H9 (cell line): Measurements from ENCODE around the gene CAPSL. TPM values are rescaled to one million over a fixed set of nuclear protein-coding genes. Genes with fewer than 3 reads are reported as not detected.
"Not testable (repeated sequence)": the region's sequence is repeated elsewhere in the genome, so short reads cannot be mapped to it uniquely, and the experiment has no call there.

Experiments used
- DNase-seq: peaks from one replicate; pipeline ENCODE4 v3.0.0-alpha.2; 2017
- H2AFZ ChIP-seq: one replicate; pipeline ENCODE4 v1.6.1; 2013; ENCODE audit warnings: mild to moderate bottlenecking, low read length, control low read depth, moderate library complexity
- H2AK5ac ChIP-seq: 2 replicates; pipeline ENCODE4 v1.6.1; 2013; ENCODE audit warnings: low read length, control low read depth, mixed read lengths; ENCODE audit not compliant: insufficient read length
- H2BK120ac ChIP-seq: one replicate; pipeline ENCODE4 v1.6.1; 2013; ENCODE audit warnings: low read depth, mild to moderate bottlenecking, low read length, control low read depth, inconsistent platforms; ENCODE audit not compliant: poor library complexity, severe bottlenecking
- H2BK12ac ChIP-seq: 2 replicates; pipeline ENCODE4 v1.6.1; 2013; ENCODE audit warnings: low read length, control low read depth, mixed read lengths, low read depth; ENCODE audit not compliant: insufficient read length
- H2BK15ac ChIP-seq: 2 replicates; pipeline ENCODE4 v1.6.1; 2013; ENCODE audit warnings: low read depth, low read length, control low read depth
- H2BK20ac ChIP-seq: one replicate; pipeline ENCODE4 v1.6.1; 2013; ENCODE audit warnings: low read depth, mild to moderate bottlenecking, low read length, control low read depth, inconsistent platforms; ENCODE audit not compliant: poor library complexity, severe bottlenecking
- H2BK5ac ChIP-seq: 2 replicates; pipeline ENCODE4 v1.6.1; 2013; ENCODE audit warnings: low read length, control low read depth, mixed read lengths; ENCODE audit not compliant: insufficient read length
- H3K14ac ChIP-seq: 2 replicates; pipeline ENCODE4 v1.6.1; 2013; ENCODE audit warnings: low read length, control low read depth; ENCODE audit not compliant: insufficient read depth
- H3K18ac ChIP-seq: 2 replicates; pipeline ENCODE4 v1.6.1; 2013; ENCODE audit warnings: low read depth, mild to moderate bottlenecking, mixed read lengths, low read length, control low read depth; ENCODE audit not compliant: insufficient read length
- H3K23ac ChIP-seq: 2 replicates; pipeline ENCODE4 v1.6.1; 2013; ENCODE audit warnings: low read length, control low read depth, mixed read lengths, low read depth; ENCODE audit not compliant: insufficient read length
- H3K23me2 ChIP-seq: 2 replicates; pipeline ENCODE4 v1.6.1; 2013; ENCODE audit warnings: low read depth, mild to moderate bottlenecking, mixed read lengths, low read length, control low read depth; ENCODE audit not compliant: insufficient read length, poor library complexity, severe bottlenecking
- H3K27ac ChIP-seq: 2 replicates; pipeline ENCODE4 v1.5.1; 2013; ENCODE audit warnings: low read length, control low read depth, mixed read lengths, low read depth; ENCODE audit not compliant: insufficient read length
- H3K27me3 ChIP-seq: 2 replicates; pipeline ENCODE4 v1.6.1; 2013; ENCODE audit warnings: low read length, control low read depth, inconsistent platforms; ENCODE audit not compliant: insufficient read depth
- H3K4ac ChIP-seq: 2 replicates; pipeline ENCODE4 v1.6.1; 2013; ENCODE audit warnings: low read depth, mild to moderate bottlenecking, control low read depth, inconsistent platforms, low read length, moderate library complexity
- H3K4me1 ChIP-seq: 2 replicates; pipeline ENCODE4 v1.6.1; 2013; ENCODE audit warnings: low read length, control low read depth, inconsistent platforms; ENCODE audit not compliant: insufficient read depth
- H3K4me2 ChIP-seq: 2 replicates; pipeline ENCODE4 v1.6.1; 2013; ENCODE audit warnings: low read length, control low read depth, mixed read lengths; ENCODE audit not compliant: insufficient read length, insufficient read depth
- H3K56ac ChIP-seq: 2 replicates; pipeline ENCODE4 v1.6.1; 2013; ENCODE audit warnings: low read depth, mild to moderate bottlenecking, mixed read lengths, low read length, control low read depth; ENCODE audit not compliant: insufficient read length
- H3K79me1 ChIP-seq: 2 replicates; pipeline ENCODE4 v1.6.1; 2013; ENCODE audit warnings: low read depth, mild to moderate bottlenecking, moderate library complexity, low read length, control low read depth, inconsistent platforms; ENCODE audit not compliant: insufficient read depth, poor library complexity, severe bottlenecking
- H3K79me2 ChIP-seq: 2 replicates; pipeline ENCODE4 v1.6.1; 2013; ENCODE audit warnings: low read length, control low read depth, inconsistent platforms; ENCODE audit not compliant: insufficient read depth
- H3K9ac ChIP-seq: 2 replicates; pipeline ENCODE4 v1.6.1; 2013; ENCODE audit warnings: low read length, control low read depth, mixed read lengths; ENCODE audit not compliant: insufficient read length; ENCODE audit errors: extremely low read depth
- H3K9me3 ChIP-seq: one replicate; pipeline ENCODE4 v1.6.1; 2013; ENCODE audit warnings: low read depth, low read length, inconsistent platforms; ENCODE audit not compliant: control insufficient read depth
- H3T11ph ChIP-seq: one replicate; pipeline ENCODE4 v1.6.1; 2013; ENCODE audit warnings: mild to moderate bottlenecking, low read length, control low read depth, inconsistent platforms
- H4K20me1 ChIP-seq: one replicate; pipeline ENCODE4 v1.6.1; 2013; ENCODE audit not compliant: control insufficient read depth, insufficient read length, insufficient read depth
- H4K5ac ChIP-seq: 2 replicates; pipeline ENCODE4 v1.6.1; 2013; ENCODE audit warnings: low read depth, mild to moderate bottlenecking, mixed read lengths, low read length, control low read depth; ENCODE audit not compliant: insufficient read length
- H4K8ac ChIP-seq: replicated peaks from 2 replicates; pipeline ENCODE4 v1.6.1; 2013; ENCODE audit warnings: low read length, control low read depth, mixed read lengths, low read depth; ENCODE audit not compliant: insufficient read length
- H4K91ac ChIP-seq: 2 replicates; pipeline ENCODE4 v1.6.1; 2013; ENCODE audit warnings: low read depth, mild to moderate bottlenecking, moderate library complexity, mixed read lengths, low read length, control low read depth; ENCODE audit not compliant: insufficient read length
- H3K27ac Mint-ChIP-seq, 3 experiments: 2 replicates in 2 of 3; 3 replicates in 1 of 3; pipeline ENCODE4 v1.8.0; 2020 to 2021; ENCODE audit warnings: mixed read lengths in 3 of 3, mild to moderate bottlenecking in 1 of 3, moderate library complexity in 1 of 3
- H3K27me3 Mint-ChIP-seq: 2 replicates; pipeline ENCODE4 v1.8.0; 2021; ENCODE audit warnings: low read depth, mild to moderate bottlenecking, moderate library complexity, mixed read lengths
- H3K36me3 Mint-ChIP-seq, 3 experiments: 2 replicates in 2 of 3; 3 replicates in 1 of 3; pipeline ENCODE4 v1.8.0; 2020 to 2021; ENCODE audit warnings: low read depth in 3 of 3, mixed read lengths in 3 of 3; ENCODE audit not compliant: insufficient read depth in 1 of 3
- H3K4me1 Mint-ChIP-seq, 2 experiments: 2 replicates each; pipeline ENCODE4 v1.8.0; 2020; ENCODE audit warnings: mixed read lengths in 2 of 2
- H3K4me3 Mint-ChIP-seq, 2 experiments: 2 replicates in 1 of 2; 3 replicates in 1 of 2; pipeline ENCODE4 v1.8.0; 2020 to 2021; ENCODE audit warnings: mild to moderate bottlenecking in 2 of 2, mixed read lengths in 2 of 2, moderate library complexity in 1 of 2
- H3K9me3 Mint-ChIP-seq, 2 experiments: 2 replicates in 1 of 2; 3 replicates in 1 of 2; pipeline ENCODE4 v1.8.0; 2020; ENCODE audit warnings: mild to moderate bottlenecking in 2 of 2, mixed read lengths in 2 of 2, moderate library complexity in 1 of 2
- CTCF ChIP-seq: fragments of 200-600 bp; sonication (generic); conservative IDR thresholded peaks from 3 replicates; pipeline ENCODE4 v1.8.0; 2021; ENCODE audit warnings: antibody characterized with exemption, mild to moderate bottlenecking
- WGBS: extraction: QIAGEN DNeasy Blood & Tissue Kit; methylation state at CpG from one replicate; pipeline ENCODE4 v1.1.7; 2013; ENCODE audit warnings: missing lambda C conversion rate, low lambda C conversion rate, mixed read lengths; ENCODE audit not compliant: insufficient read length; ENCODE audit errors: extremely low coverage; 5-methylcytosine and 5-hydroxymethylcytosine counted together
- total RNA-seq: library from RNA; stranded (reverse); gene quantifications from 2 replicates; pipeline ENCODE4 v1.2.1, GENCODE V29; 2021

CAPSL gene
- total RNA-seq, 1 experiment from 2014 or later, result not detected

GRCh38 chr5:35856765-35857351, 81.6 kb downstream of the CAPSL start, which contains the start of gene IL7R:
Gene IL7R, plus strand, starts transcription at chr5:35856891. Its CDS starts 87 bp downstream, at chr5:35856978.
- H3K23me2 ChIP-seq, result no peaks in the 10 kb centered on the region
- Mint-ChIP-seq H3K4me3 (no peak within 1 kb of the TSS), H3K4me1 (peaks cover 22 to 34% of the 10 kb centered on the region in 2 experiments), H3K27ac (no peak within 1 kb of the TSS; a peak in 1 of 7 replicates), H3K36me3 (no peaks in the 10 kb centered on the region), H3K27me3 (peaks cover 2% of the 10 kb centered on the region; the same call in 1 of the 2 replicates), H3K9me3 (no peaks in the 10 kb centered on the region)
- H3K27ac ChIP-seq, result no peak within 1 kb of the TSS
- H3K23ac ChIP-seq, result no peak within 1 kb of the TSS
- no peak within 1 kb of the TSS for H3K56ac ChIP-seq
- H2BK5ac ChIP-seq, result no peak within 1 kb of the TSS
- no peak within 1 kb of the TSS for H3K9ac ChIP-seq
- no peaks in the 10 kb centered on the region for H3K79me1 ChIP-seq
- H4K91ac ChIP-seq, result no peak within 1 kb of the TSS
- H2BK15ac ChIP-seq, result no peak within 1 kb of the TSS
- H3K14ac ChIP-seq, result no peak within 1 kb of the TSS
- no peak within 1 kb of the TSS for H2BK120ac ChIP-seq
- H2BK12ac ChIP-seq, result no peak within 1 kb of the TSS
- no peak within 1 kb of the TSS for H3K4me2 ChIP-seq
- WGBS, result no CpG with 5 or more reads among the region's 1 CpG
- no peak within 1 kb of the TSS for H2AK5ac ChIP-seq
- no peaks in the 10 kb centered on the region for H4K20me1 ChIP-seq
- peaks cover 8% of the 10 kb centered on the region; the same call in 1 of the 2 replicates for H3K4me1 ChIP-seq
- H2AFZ ChIP-seq, result no peak within 1 kb of the TSS
- TF ChIP-seq CTCF, result no peak
- no peak within 1 kb of the TSS for H3K18ac ChIP-seq
- H3K27me3 ChIP-seq, result no peaks in the 10 kb centered on the region
- no peaks in the 10 kb centered on the region for H3K79me2 ChIP-seq
- no peaks in the 10 kb centered on the region for H3K9me3 ChIP-seq
- no peak for DNase-seq
- no peak within 1 kb of the TSS for H3T11ph ChIP-seq
- no peak within 1 kb of the TSS for H2BK20ac ChIP-seq
- no peak within 1 kb of the TSS for H4K8ac ChIP-seq
- H3K4ac ChIP-seq, result no peak within 1 kb of the TSS
- H4K5ac ChIP-seq, result no peak within 1 kb of the TSS

GRCh38 chr5:35856186-35856764, 82.1 kb downstream of the CAPSL start:
- H2AFZ ChIP-seq, H3K9me3 Mint-ChIP-seq, H3K79me1 ChIP-seq, H3K9ac ChIP-seq, H2BK5ac ChIP-seq, H3K4me1 ChIP-seq, H3K27ac Mint-ChIP-seq, H4K5ac ChIP-seq, H3K27me3 Mint-ChIP-seq, H2BK20ac ChIP-seq, H3K56ac ChIP-seq, H3K14ac ChIP-seq, H2BK120ac ChIP-seq, H3K4ac ChIP-seq, H2AK5ac ChIP-seq, H3K27ac ChIP-seq, H3T11ph ChIP-seq, H4K8ac ChIP-seq, DNase-seq, H2BK12ac ChIP-seq, H4K91ac ChIP-seq, H3K4me3 Mint-ChIP-seq, H3K9me3 ChIP-seq, H3K27me3 ChIP-seq, H3K23ac ChIP-seq, H3K79me2 ChIP-seq, H4K20me1 ChIP-seq, H3K18ac ChIP-seq, H2BK15ac ChIP-seq, H3K23me2 ChIP-seq, H3K36me3 Mint-ChIP-seq, H3K4me2 ChIP-seq: not testable (repeated sequence)
- peaks cover 19 to 31% of the 10 kb centered on the region in 2 experiments for H3K4me1 Mint-ChIP-seq
- no CpG with 5 or more reads among the region's 5 CpGs for WGBS
